GM04504 (cell line): ENCODE data around the gene CSRNP3.

Experiments used
- DNase-seq: peaks from one replicate; pipeline ENCODE4 v3.0.0-alpha.2; 2012; ENCODE audit warnings: low read depth

Gene CSRNP3

GRCh38 chr2:165682546-165682945 is 213.0 kb downstream of the CSRNP3 start:
- no peak for DNase-seq

- no peak for DNase-seq
Observed at GRCh38 chr2:165686800-165687199, 217.3 kb downstream of the CSRNP3 start.

DNA sequence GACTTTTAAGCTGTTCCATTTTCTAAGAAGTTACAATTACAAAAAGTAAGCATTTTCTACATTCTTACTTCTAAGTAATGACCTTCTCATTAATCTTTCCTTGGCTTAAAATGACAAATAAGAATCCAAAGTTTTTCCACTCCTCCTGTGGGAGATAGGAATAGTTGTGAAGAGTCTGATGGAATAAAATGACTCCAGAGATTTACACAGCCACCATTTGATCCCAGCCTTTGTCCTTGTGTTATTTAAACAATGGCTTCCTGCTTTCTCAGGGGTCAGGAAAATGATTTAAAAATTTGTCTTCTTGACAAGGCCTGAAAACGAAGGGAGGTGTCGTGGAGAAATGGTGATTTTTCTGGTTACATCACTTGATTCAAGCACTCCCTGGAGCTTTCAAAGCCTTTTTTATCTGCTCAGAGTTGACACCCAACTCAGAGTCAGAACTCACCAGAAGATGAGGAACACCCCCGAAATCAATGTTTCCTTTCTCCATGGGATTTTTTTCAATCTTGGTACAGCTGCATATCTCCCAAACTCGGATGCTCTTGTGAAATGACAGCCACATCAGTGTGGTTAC is 218.0 kb downstream of the CSRNP3 start:
- no peak for DNase-seq

DNA sequence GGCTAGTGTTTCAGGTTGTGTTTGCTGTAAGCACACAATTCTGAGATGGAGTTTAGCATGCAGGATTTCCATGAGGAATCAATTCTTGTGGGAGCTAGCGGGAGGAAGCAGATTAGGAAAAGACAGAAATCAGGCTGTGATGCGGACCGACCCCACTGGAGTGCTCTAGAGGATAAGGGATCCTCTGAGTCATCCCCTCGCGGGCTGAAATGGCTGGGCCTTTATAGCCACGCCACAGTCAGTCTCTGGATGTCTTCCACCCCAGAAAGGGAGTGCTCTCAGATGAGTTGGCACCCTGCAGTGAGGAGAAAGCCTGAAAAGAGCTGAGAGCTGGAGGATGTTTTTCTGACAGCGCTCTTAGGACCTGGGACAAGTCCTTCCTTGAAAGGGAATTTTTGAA is 222.1 kb downstream of the CSRNP3 start:
- DNase-seq: peak; percentile 11

GRCh38 chr2:165692906-165693305 is 223.4 kb downstream of the CSRNP3 start:
- DNase-seq: no peak

DNA sequence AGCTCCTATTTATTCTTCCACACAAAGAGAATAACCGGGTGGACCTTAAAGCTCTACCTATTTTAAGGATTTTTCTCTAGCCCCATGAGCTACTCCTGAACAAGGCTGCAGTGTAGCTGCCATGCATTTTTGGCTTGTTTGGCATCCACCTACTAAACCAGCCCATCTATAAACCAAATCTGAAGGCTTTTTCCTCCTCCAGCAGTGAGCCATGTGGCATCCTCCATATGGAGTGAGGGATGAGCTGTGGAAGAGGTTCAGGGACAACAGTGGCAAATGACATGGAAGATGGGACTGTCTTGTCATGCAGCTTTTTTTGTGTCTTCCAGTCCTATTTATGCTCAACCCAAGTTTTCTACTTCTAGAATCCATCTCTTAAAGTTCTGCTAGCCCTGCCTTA is 224.3 kb downstream of the CSRNP3 start:
- DNase-seq: no peak

DNA sequence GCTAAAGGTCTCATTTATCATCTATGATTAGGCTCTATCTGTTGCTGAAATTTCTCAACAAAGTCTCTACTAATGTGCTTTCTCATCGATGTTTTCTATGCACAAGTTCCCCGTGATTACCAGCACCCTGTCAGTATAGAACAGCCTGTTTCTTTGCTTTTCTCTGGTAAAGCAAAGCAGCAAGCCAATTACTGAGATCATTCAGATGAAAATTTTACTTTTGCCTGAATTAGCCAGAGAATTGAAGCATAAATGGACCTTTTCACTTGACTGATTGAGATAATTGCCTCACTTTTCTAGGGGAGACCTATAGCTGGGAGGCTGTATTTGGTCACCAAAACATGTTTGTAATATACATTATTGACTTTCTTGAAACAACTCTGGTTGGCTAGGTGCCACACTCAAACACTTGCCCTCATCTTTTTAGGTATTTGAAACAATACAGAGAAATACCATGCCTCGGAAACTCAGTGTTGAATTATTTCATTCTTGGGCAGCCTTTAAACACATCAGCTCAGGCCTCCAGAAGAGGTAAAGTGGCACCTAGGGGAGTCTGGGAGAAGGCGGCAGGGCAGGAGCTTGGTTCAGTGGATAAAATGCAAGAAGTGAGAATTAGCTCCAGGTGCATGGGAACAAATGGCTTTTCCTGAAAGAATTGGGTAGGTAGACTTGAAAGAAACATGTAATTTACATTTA is 228.4 kb downstream of the CSRNP3 start:
- no peak for DNase-seq

DNA sequence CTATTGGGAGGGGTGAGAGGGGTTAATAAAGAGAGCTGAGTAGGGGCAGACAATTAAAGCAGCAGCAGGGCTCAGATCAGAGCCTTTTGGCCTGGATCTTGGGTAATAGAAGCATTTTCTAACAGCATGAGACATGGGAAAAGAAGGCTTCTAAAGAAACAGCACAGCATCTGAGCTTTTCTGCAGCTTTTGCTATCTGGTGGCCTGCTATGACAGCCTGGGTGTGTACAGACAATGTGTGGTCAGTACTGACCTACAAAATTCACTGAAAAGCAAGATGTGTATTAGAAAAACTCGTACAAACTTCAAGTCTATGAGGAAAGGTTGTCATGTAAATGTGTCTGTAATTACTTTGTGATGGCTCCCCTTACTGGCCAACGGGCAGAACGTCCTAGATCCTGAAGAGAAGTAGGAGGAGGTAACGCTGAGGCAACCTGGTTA is 229.0 kb downstream of the CSRNP3 start:
- DNase-seq: peak; percentile 11

DNA sequence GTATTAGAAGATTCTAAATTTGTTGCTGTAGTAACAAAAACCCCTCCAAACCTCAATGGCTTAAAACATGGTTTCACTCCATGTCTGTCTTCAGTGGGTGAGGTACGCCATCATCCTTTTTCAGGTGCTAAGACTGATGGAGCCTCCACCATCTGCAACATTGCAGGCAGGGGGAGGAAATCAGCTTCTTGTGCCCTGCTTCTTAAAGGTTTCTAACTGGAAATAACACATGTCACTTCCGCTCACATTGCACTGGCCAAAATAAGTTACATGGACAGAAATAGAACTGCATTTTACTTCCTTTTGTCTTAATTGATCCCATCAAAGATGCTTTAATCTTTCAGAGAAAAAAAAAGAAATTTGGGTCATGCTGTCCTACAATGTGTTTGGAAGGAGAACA is 230.4 kb downstream of the CSRNP3 start:
- DNase-seq: no peak

GRCh38 chr2:165700531-165700930 is 231.0 kb downstream of the CSRNP3 start:
- DNase-seq: no peak

- no peak for DNase-seq
Observed at GRCh38 chr2:165701147-165701546, 231.6 kb downstream of the CSRNP3 start.

DNA sequence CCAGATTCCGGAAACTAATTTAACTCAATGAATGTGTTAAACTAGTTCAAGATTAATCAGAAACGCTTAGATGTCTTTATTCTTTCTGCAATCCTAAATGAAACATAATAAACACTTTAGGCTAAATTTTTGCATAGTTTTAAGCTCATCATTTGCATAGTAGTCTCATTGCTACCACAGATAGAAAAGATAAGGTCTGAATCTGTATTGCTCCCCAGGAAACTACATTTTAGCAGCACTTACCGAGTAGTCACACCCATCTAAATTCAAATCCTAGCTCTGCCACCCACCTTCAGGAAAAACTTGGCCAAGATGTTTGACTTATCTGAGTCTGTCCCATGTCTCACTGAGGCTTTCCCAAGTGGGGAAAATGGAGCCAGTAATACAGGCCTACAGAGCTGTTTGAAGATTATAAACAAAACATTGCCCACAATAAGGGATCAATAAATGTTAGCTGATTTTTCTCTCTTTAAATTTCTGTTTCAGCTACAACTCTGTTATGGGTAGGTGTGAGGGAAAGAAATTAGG is 237.5 kb downstream of the CSRNP3 start:
- no peak for DNase-seq

DNA sequence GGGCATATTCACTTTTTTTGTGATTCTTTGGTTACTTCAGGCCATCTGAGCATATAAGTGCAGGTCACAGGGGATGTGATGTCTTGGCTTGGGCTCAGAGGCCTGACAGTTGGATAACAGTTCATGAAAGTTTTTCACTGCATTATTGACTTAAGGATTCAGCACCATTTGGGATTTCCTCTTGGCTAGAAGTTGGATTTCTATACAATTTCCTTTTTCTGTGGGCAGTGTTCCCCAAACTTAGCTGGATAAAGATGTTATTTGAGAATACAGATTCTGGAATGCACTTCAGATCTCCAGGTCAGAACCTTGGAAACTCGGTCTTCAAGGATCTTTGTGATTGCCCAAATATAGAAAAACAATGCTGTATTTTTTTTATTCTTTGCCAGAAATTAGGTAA is 246.6 kb downstream of the CSRNP3 start:
- no peak for DNase-seq

DNA sequence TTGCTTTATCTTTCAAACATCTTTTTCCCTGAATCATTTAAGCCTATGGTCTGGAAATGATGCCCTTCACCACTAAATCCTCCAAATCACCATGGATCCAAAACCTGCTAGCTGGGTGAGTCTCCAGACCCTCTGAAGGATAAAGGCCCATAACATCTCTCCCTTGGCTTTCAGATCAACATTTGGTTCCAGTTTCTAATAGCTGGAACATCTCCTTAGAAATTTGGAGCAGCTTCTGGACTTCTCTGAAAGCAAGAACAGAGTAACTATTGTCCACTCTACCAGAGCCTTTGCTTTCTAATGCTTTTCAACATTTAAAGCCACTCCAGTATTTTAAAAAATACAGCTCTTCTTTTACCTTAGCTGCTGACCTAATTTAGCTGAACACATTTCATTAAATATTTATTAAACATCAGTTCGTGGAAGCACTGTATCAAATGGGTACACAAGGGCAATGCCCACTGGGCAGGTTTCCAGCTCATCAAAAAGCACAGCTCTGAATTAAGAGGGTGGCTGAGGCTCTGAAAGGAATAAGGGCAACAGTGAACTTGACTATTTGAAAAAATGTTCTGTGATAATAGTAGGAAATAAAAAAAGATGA is 249.2 kb downstream of the CSRNP3 start:
- no peak for DNase-seq

- peak; percentile 49 for DNase-seq
Observed at GRCh38 chr2:165720511-165720910, 251.0 kb downstream of the CSRNP3 start.

DNA sequence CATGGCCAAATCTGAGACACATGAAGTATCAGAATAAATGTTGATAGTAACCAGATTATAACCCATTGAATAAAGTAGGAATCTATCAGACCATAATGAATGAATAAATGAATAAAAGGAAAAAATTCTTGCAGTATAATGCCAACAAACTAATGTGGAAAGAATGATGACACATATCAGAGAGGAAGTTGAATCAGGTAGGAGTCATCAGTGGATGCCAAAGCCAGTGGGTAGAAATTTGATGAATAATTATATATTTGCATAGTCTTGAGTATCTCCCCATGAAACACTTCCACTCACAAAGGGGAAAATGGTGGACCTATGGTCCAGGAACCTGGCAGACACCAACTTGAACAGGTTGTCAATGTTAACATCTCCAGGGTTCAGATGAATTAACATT is 255.9 kb downstream of the CSRNP3 start:
- DNase-seq: peak; percentile 17
